ENCODE data around the gene TPST1. TPM values are rescaled to one million over a fixed set of nuclear protein-coding genes. Genes with fewer than 3 reads are reported as not detected.
"Not testable (repeated sequence)": the region's sequence is repeated elsewhere in the genome, so short reads cannot be mapped to it uniquely, and the experiment has no call there.

TPST1 gene
- total RNA-seq, 1 donor from 2014 or later: 21.9 TPM

- no peak for TF ChIP-seq CTCF (IDR thresholded peaks at IDR 0.05)
- no peak for DNase-seq (ENCODE audit: low spot score in 2 of 2)
- H3K4me3 ChIP-seq: no peak overlapping the region
- intact Hi-C loops (cut with DNase I): no loop called here
- peaks cover 6 to 14% of the 10 kb centered on the region in 2 donors for H3K36me3 ChIP-seq
- peaks cover 0 to 3% of the 10 kb centered on the region in 2 donors for H3K9me3 ChIP-seq
- no peaks in the 10 kb centered on the region for H3K4me1 ChIP-seq
- no peak overlapping the region for H3K27ac ChIP-seq
- H3K27me3 ChIP-seq: no peaks in the 10 kb centered on the region
Measured at GRCh38 chr7:66377045-66377444, 171.9 kb downstream of the TPST1 start.

GRCh38 chr7:66377714-66378113 is 172.6 kb downstream of the TPST1 start:
- no peak for TF ChIP-seq CTCF (IDR thresholded peaks at IDR 0.05)
- Histone ChIP-seq H3K36me3 (peaks cover 6 to 14% of the 10 kb centered on the region in 2 donors), H3K4me3 (no peak overlapping the region), H3K27ac (no peak overlapping the region), H3K9me3 (peaks cover 0 to 3% of the 10 kb centered on the region in 2 donors), H3K27me3 (no peaks in the 10 kb centered on the region), H3K4me1 (no peaks in the 10 kb centered on the region)
- no peak for DNase-seq (ENCODE audit: low spot score in 2 of 2)
- intact Hi-C loops (cut with DNase I): no loop called here

GRCh38 chr7:66379542-66380160 is 174.5 kb downstream of the TPST1 start:
- H3K4me1 ChIP-seq: no peaks in the 10 kb centered on the region
- TF ChIP-seq CTCF (IDR thresholded peaks at IDR 0.05): no peak
- intact Hi-C loops (cut with DNase I): no loop called here
- H3K27ac ChIP-seq: no peak overlapping the region
- DNase-seq (ENCODE audit: low spot score in 2 of 2): no peak
- peaks cover 6 to 14% of the 10 kb centered on the region in 2 donors for H3K36me3 ChIP-seq
- no peaks in the 10 kb centered on the region for H3K27me3 ChIP-seq
- H3K9me3 ChIP-seq: peaks cover 0 to 3% of the 10 kb centered on the region in 2 donors
- H3K4me3 ChIP-seq: no peak overlapping the region

- Histone ChIP-seq H3K27ac (no peak overlapping the region), H3K9me3 (peaks cover 0 to 3% of the 10 kb centered on the region in 2 donors), H3K4me3 (no peak overlapping the region), H3K36me3 (peaks cover 6 to 14% of the 10 kb centered on the region in 2 donors), H3K4me1 (no peaks in the 10 kb centered on the region), H3K27me3 (no peaks in the 10 kb centered on the region)
- no peak for TF ChIP-seq CTCF (IDR thresholded peaks at IDR 0.05)
- DNase-seq (ENCODE audit: low spot score in 2 of 2): no peak
- intact Hi-C loops (cut with DNase I): no loop called here
Measured at GRCh38 chr7:66380272-66380888, 175.2 kb downstream of the TPST1 start.

GRCh38 chr7:66382182-66382923 is 177.2 kb downstream of the TPST1 start:
- H3K4me1 ChIP-seq; intact Hi-C loops (cut with DNase I); H3K9me3 ChIP-seq; H3K27me3 ChIP-seq; H3K27ac ChIP-seq; DNase-seq (ENCODE audit: low spot score in 2 of 2); H3K4me3 ChIP-seq: not testable (repeated sequence)
- H3K36me3 ChIP-seq: peaks cover 6 to 14% of the 10 kb centered on the region in 2 donors

GRCh38 chr7:66385191-66385905 is 180.2 kb downstream of the TPST1 start:
- H3K4me1 ChIP-seq; intact Hi-C loops (cut with DNase I): not testable (repeated sequence)

GRCh38 chr7:66395128-66395571 is 190.0 kb downstream of the TPST1 start:
- not testable (repeated sequence) for DNase-seq (ENCODE audit: low spot score in 2 of 2); H3K4me3 ChIP-seq; H3K9me3 ChIP-seq; H3K27ac ChIP-seq; H3K36me3 ChIP-seq; H3K27me3 ChIP-seq; H3K4me1 ChIP-seq
- intact Hi-C loops (cut with DNase I): loop anchor here (10.0 kb wide), 1 partner anchor 60 kb away; no protein-coding TSS in a partner anchor

More at GRCh38 chr7:66385191-66385905, 180.2 kb downstream of the TPST1 start:
- H3K27me3 ChIP-seq; H3K27ac ChIP-seq; H3K9me3 ChIP-seq; H3K36me3 ChIP-seq; DNase-seq (ENCODE audit: low spot score in 2 of 2); H3K4me3 ChIP-seq: not testable (repeated sequence)

DNA sequence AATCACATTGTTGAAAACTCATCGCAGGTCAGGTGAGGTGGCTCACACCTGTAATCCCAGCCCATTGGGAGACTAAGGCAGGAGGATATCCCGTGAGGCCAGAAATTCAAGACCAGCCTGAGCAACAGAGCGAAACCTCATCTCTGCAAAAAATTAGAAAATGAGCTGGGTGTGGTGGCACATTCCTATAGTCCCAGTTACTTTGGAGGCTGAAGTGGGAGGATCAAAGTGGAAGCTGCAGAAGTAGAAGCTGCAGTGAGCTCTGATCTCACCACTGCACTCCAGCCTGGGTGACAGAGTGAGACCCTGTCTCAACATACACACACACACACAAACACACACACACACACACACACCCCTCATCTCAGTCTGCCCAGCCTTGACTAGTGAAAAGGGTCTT is 190.9 kb downstream of the TPST1 start:
- not testable (repeated sequence) for H3K27ac ChIP-seq; H3K4me3 ChIP-seq; H3K36me3 ChIP-seq; H3K9me3 ChIP-seq; H3K27me3 ChIP-seq; H3K4me1 ChIP-seq; DNase-seq (ENCODE audit: low spot score in 2 of 2)
- intact Hi-C loops (cut with DNase I): loop anchor here (10.0 kb wide), 1 partner anchor 61 kb away; no protein-coding TSS in a partner anchor

- intact Hi-C loops (cut with DNase I): loop anchor here (10.0 kb wide), 1 partner anchor 64 kb away; no protein-coding TSS in a partner anchor
- H3K36me3 ChIP-seq; DNase-seq (ENCODE audit: low spot score in 2 of 2); H3K4me1 ChIP-seq; H3K4me3 ChIP-seq; H3K9me3 ChIP-seq; H3K27ac ChIP-seq; H3K27me3 ChIP-seq: not testable (repeated sequence)
Measured at GRCh38 chr7:66398841-66399240, 193.7 kb downstream of the TPST1 start.

Data from ascending aorta (tissue), 2 donors.